COLO668 (cell line): ENCODE results near the gene TAS2R43.
"Not testable (repeated sequence)": the region's sequence is repeated elsewhere in the genome, so short reads cannot be mapped to it uniquely, and the experiment has no call there.

Experiments
- DNase-seq: peaks from one replicate; lab custom pipeline; 2025; ENCODE audit not compliant: unreplicated experiment; lab: John Stamatoyannopoulos, UW

Gene TAS2R43

DNA sequence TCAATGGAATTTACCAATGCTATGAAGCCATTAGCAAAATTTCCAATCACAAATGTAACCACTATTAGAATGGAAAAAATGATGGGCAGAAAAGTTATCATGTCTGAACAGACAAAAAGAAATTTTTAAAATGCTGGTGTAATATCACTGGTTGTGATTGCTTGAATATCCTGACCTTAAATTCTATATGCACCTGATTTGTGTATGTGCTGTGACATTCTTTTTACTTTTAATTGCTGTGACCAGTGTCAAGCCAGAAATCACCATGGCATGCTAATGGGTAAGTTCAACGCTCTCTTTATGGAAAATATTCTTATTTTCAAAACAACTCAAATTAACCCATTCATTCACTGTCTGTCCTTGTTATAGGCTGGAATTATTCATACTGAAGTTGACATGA is 29.9 kb downstream of the TAS2R43 start, which contains the start of gene TAS2R46:
Gene TAS2R46, minus strand, starts transcription at position 101 of the 400 bp plus-strand sequence. Its CDS starts 0 bp downstream, at position 101.
- not testable (repeated sequence) for DNase-seq

GRCh38 chr12:11059784-11060183 is 32.3 kb downstream of the TAS2R43 start:
- DNase-seq = no peak

DNA sequence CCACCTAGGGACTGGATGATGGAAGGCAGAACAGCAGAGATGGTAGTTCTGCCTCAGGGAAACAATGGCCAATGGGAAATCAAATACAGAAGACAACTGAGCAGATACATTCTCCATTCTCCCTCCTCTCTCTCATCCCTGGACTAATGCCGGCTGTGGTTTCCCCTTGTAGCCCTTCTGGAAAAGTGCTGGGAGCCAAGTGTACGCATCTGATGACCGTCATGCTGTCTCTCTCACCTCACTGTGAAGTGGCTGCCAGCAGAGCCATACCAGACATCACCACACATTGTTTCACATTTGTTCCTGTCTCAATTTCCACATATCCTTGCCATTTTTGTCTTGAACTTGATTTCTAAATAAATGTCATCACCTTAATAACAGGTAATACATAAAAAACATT is 33.1 kb downstream of the TAS2R43 start:
- no peak for DNase-seq

DNA sequence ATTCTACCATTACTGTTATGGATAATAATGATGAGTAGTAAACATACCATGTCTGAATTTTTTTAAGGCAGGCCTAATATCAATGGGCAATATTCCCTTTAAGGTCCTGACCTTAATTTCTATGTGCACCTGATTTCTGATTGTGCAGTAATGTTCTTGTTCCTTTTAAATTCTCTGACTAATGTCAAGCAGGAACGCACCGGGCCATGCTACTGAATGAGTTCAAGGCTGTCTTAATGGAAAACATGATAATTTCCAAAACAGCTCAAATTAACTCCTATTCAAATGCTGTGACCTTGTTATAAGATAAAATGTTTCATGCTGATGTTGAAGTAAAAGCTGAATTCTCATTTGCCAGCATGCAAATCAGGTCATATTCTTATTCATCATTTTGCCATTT is 36.8 kb downstream of the TAS2R43 start:
- DNase-seq = no peak

GRCh38 chr12:11049806-11050531 is 42.1 kb downstream of the TAS2R43 start:
- not testable (repeated sequence) for DNase-seq

GRCh38 chr12:11041366-11041765 is 50.7 kb downstream of the TAS2R43 start:
- not testable (repeated sequence) for DNase-seq
